Fibroblast of the aortic adventitia (primary cell): Measurements from ENCODE around the gene FRAS1. TPM values are rescaled to one million over a fixed set of nuclear protein-coding genes. Genes with fewer than 3 reads are reported as not detected.

ENCODE experiments used
- DNase-seq: peaks from one replicate; pipeline ENCODE4 v3.0.0-alpha.2; 2010; ENCODE audit warnings: low read depth
- H3K4me3 ChIP-seq: 2 replicates; pipeline ENCODE4 v1.5.1; 2011; ENCODE audit warnings: low read depth, mild to moderate bottlenecking, control low read depth, low read length, moderate library complexity
- total RNA-seq: library from RNA; depleted of rRNA; stranded (reverse); fragments of >200 nt; gene quantifications from 2 replicates; pipeline ENCODE4 v1.2.3, GENCODE V29; 2012; ENCODE audit warnings: low replicate concordance
- TF ChIP-seq, protein P1 (sequence below): IDR thresholded peaks from 2 replicates; pipeline ENCODE4 v1.5.1; 2011; ENCODE audit warnings: mild to moderate bottlenecking, low read length, control low read depth, inconsistent platforms; ENCODE audit not compliant: insufficient read depth

The FRAS1 gene
- total RNA-seq, 1 donor = 1.9 TPM

DNA sequence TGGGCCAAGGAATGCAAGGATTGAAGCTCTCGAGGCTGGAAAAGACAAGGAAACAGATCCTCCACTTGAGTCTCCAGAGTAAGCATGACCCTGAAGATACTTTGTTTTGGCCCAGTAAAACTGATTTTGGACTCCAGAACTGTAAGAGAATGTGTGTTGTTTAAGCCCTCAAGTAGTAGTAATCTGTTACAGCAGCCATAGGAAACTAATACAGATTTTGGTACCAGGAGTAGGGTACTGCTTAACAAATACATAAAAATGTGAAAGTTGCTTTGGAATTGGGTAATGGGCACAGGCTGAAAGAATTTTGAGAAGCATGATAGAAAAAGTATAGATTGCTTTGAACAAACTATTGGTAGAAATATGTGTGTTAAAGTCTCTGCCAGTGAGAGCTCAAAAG is 17.4 kb upstream of the FRAS1 start:
- no peak overlapping the region for H3K4me3 ChIP-seq
- DNase-seq = no peak
- TF ChIP-seq, protein P1, sequence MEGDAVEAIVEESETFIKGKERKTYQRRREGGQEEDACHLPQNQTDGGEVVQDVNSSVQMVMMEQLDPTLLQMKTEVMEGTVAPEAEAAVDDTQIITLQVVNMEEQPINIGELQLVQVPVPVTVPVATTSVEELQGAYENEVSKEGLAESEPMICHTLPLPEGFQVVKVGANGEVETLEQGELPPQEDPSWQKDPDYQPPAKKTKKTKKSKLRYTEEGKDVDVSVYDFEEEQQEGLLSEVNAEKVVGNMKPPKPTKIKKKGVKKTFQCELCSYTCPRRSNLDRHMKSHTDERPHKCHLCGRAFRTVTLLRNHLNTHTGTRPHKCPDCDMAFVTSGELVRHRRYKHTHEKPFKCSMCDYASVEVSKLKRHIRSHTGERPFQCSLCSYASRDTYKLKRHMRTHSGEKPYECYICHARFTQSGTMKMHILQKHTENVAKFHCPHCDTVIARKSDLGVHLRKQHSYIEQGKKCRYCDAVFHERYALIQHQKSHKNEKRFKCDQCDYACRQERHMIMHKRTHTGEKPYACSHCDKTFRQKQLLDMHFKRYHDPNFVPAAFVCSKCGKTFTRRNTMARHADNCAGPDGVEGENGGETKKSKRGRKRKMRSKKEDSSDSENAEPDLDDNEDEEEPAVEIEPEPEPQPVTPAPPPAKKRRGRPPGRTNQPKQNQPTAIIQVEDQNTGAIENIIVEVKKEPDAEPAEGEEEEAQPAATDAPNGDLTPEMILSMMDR = no peak

DNA sequence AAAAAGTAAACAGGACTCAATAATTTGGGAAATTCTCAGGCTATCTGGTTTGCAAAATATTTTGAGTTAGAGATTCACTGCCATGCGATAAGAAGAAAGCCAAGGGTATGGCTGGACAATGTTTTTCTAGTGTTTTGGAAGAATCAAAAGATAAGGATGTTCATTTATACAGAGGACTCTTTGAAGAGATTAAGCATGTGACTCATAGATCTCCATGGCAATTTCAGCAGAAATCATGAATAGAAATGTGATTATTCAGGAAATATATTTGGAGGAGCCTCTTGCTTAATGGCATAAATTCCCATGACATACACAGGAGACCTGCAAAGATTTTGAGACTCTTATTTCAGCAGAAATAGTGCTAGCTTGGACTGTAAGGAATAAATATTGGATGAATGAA is 16.7 kb upstream of the FRAS1 start:
- peak; percentile 25 for DNase-seq
- TF ChIP-seq, protein P1 = no peak
- no peak overlapping the region for H3K4me3 ChIP-seq

DNA sequence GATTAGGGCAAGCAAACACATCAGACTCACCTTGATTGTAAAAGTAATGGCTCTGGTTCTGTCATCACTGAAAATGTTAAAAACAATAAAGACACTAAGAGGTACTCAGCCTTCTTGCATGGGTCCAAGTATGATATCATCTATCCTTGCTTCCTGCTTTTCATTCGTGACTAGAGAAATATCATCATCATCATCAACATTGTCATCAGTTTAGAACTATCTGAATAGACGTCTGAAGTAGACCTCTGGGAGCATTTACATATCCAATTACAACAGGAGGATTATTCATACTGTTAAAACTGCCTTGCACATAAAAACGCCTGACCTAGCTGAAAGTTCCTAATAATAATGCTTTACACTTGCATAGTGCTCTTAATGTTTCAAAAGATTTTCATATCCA is 9.8 kb upstream of the FRAS1 start:
- no peak overlapping the region for H3K4me3 ChIP-seq
- TF ChIP-seq, protein P1 = no peak
- no peak for DNase-seq

DNA sequence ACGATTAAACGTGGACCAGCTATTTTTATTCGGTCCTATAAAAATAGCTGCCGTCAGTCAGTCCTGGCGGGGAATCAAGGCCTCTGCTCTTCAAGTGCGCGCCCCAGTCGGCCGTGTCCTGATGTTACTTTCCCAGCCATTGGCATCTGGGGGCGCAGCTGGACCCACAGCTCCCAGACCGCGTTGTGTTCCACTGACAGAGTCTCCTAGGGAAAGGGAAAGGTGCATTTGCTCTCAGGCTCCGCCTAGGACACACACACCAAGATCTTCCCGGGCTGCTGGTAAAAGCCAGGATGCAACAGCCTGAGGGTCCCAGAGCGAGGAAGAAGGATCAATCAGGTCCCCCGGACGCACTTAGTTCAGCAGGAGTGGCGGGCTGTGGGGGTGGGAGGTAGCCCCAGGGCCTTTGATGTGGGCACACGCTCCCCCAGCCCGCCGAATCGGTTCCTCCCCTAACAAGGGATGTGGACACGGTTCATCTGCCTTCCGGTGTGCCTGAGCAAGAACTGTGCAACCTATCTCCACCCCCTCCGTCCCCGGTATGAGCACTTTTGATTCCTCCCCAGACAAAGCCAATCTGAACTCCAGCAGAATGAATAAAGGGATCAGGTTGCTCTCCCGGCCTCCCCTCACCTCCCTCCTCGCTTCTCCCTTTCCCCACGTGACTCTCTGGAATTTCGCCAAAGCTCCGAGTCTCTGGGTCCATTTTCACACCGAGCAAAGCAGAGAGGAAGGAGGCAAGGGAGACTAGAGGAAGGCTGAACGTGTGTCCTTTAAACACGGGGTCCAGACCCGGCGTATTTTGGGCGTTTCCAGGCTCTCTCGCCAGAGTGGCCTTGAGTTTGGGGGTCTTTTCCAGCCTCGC is 626 bp upstream of the FRAS1 start:
- peak; percentile 68 for DNase-seq
- TF ChIP-seq, protein P1 = no peak
- H3K4me3 ChIP-seq = peak overlapping the region; percentile 67

DNA sequence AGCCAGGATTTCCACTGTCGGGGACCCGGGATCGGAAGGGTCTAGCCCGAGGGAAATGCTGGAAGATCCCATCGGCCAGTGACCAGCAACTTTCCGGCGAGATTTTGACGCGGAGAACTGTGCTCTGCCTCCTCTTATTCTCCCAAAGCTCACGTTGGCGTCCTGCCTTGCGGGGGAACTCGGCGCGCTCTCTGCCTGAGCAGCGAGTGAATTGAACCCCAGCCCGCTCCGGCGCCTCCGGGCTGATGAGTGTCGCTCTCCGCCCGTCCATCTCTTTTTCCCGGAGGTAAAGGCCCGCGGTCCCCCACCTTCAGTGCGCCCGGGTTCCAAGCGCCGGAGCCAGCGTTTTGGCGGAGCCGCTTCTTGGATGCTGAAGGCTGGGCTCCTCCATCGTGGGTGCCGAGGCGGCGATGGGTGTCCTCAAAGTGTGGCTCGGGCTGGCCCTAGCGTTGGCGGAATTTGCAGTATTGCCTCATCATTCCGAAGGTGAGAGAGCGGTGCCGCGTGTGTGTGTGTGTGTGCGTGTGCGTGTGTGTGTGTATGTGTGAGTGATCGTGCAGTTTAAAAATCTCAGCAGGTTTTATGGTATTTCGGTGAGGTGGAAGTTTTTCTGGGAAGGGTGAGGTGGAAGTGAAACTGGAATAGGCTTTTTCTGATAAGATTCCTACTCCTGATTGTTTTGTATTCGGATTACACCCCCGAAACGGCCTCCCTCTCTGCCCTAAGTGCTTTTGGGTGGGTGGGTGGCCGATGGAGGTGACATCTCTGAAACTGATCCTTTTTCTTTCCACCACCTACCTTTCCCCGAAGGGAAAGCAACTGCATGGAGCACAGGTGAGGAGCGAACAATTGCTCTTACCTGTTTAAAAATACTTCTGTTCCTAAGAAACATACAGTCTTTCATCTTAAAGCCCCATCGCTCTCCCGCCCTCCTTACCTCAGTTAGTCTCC is 752 bp downstream of the FRAS1 start:
- TF ChIP-seq, protein P1 = no peak
- H3K4me3 ChIP-seq = peak overlapping the region; percentile 67
- DNase-seq = peak; percentile 34

DNA sequence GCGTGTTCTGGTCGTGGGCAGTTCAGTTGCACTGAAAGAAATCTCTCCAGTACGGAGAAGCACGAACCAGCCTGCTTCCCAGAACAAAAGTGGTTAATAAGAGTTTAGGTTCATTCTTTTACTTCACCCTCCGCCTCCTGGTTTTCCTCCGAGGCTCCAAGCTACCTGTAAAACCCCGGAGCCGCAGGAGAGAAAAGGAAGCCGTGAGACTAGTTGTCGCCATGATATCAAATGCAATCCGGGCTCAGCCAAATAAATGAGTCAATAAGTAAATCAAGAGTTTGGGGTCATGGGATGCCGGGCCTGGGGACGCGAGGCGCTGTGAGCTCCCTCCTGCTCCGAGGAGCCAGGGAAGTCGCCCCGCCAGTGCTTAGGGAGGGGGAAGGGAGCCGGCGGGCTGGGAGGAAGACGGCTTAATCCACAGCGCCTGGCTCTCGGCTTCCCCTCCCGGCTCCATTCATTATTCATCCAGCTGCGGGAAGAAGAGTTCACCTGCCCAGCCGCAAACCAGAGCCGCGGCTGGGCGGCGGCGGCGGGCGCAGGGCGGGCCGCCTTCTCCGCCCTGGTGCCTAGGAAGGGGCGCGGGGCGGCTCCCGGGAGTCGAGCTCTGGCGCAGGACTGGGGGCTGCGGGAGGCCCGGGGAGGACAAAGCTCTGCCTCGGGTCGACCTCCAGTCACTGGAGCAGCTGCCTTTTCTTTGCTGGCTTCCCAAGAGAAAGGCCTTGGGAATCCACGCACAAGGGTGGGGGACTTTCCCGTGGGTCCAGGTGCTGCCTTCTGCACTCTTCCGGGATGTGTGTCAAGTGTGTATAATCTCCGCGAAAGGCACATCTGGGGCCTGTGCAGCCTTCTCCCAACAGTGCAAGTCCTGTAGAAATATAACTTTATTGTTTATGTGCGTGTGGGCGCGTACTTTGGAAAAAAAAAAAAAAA is 1.7 kb downstream of the FRAS1 start:
- H3K4me3 ChIP-seq = peak overlapping the region; percentile 67
- TF ChIP-seq, protein P1 = no peak
- DNase-seq = peak; percentile 16
